NT2/D1 (cell line): ENCODE data around the gene GLRA1.
A peak's percentile ranks its signal among the peaks of the same experiment; 100 is the strongest.

Experiments
- DNase-seq: peaks from one replicate; pipeline ENCODE4 v3.0.0-alpha.2; 2011; ENCODE audit warnings: low read depth, low spot score
- H3K27me3 ChIP-seq: 2 replicates; pipeline ENCODE4 v1.6.0; 2011; ENCODE audit warnings: mild to moderate bottlenecking; ENCODE audit not compliant: insufficient read length, insufficient read depth
- H3K36me3 ChIP-seq: 2 replicates; pipeline ENCODE4 v1.6.1; 2011; ENCODE audit warnings: mild to moderate bottlenecking, low read length, mixed read lengths; ENCODE audit not compliant: insufficient read depth, insufficient read length
- H3K4me1 ChIP-seq: 2 replicates; pipeline ENCODE4 v1.5.1; 2011; ENCODE audit not compliant: insufficient read depth, insufficient read length
- H3K4me3 ChIP-seq: 2 replicates; pipeline ENCODE4 v1.5.1; 2011; ENCODE audit warnings: low read depth; ENCODE audit not compliant: insufficient read length
- H3K9ac ChIP-seq: 2 replicates; pipeline ENCODE4 v1.6.0; 2011; ENCODE audit warnings: low read depth; ENCODE audit not compliant: insufficient read length
- H3K9me3 ChIP-seq: 2 replicates; pipeline ENCODE4 v1.5.1; 2011; ENCODE audit warnings: mild to moderate bottlenecking, low read length; ENCODE audit not compliant: insufficient read depth
- SUZ12 ChIP-seq: IDR thresholded peaks from 2 replicates; pipeline ENCODE4 v1.6.1; 2011; ENCODE audit not compliant: insufficient read length, insufficient read depth; ENCODE audit errors: extremely low read depth
- YY1 ChIP-seq: IDR thresholded peaks from 2 replicates; pipeline ENCODE4 v1.6.1; 2011; ENCODE audit not compliant: insufficient read length, insufficient read depth
- ZNF274 ChIP-seq: IDR thresholded peaks from 2 replicates; pipeline ENCODE4 v1.6.1; 2011; ENCODE audit warnings: mild to moderate bottlenecking, low read depth, low read length

Gene GLRA1

DNA sequence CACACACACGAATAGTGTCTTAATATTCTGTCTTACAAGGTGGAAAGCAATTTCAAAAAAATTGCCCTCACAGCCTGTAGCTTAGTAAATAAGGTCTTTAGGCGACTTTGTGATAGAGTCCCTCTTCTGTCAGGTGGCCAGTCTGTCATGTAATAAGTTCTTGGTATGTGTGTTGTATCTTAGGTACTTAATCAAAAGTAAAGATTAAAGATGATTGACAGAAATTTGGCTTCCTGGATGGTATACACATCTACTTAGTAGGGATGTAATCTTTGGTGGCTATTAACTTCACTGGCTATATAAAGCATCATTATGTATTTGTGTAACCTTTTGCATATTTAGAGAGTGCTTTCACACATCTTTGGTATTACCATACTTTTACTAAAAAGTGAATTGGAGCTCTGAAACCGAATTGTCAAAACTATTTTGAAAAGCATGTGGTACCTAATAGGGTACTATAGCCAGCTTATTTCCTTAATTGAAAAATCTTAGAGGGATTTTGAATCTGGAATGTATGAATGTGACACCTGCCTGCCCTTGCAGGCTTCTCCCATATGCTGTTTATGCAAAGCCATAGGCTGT is 149.5 kb downstream of the GLRA1 start:
- DNase-seq: no peak
- H3K9me3 ChIP-seq: no peaks in the 10 kb centered on the region
- H3K4me3 ChIP-seq: peak overlapping the region; percentile 12
- H3K9ac ChIP-seq: no peak overlapping the region
- TF ChIP-seq SUZ12: no peak
- no peak for TF ChIP-seq YY1
- no peak for TF ChIP-seq ZNF274
- no peaks in the 10 kb centered on the region for H3K27me3 ChIP-seq
- H3K4me1 ChIP-seq: no peaks in the 10 kb centered on the region
- H3K36me3 ChIP-seq: peaks cover 47% of the 10 kb centered on the region

DNA sequence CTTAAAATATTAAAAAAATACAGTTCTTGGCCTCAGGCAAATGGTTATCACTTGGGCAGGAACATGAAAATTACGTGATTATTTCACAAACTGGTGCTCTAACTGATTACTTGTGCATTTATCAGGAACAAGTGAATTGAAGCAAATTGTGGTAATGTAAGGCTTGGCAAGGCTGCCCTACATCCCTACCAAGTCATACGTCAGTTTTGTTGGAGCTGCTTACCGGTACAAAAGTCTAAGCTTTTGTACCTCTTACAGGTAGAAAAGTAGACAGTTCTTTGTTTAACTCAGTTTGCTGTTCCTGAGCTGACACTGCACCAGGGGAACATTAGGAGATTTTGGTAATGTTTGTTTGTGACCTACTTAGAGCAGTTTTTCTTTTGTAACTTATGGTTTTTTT is 150.7 kb downstream of the GLRA1 start:
- H3K4me1 ChIP-seq: no peaks in the 10 kb centered on the region
- no peak for TF ChIP-seq SUZ12
- TF ChIP-seq ZNF274: no peak
- TF ChIP-seq YY1: no peak
- peaks cover 47% of the 10 kb centered on the region for H3K36me3 ChIP-seq
- no peaks in the 10 kb centered on the region for H3K9me3 ChIP-seq
- H3K4me3 ChIP-seq: peak overlapping the region; percentile 95
- no peaks in the 10 kb centered on the region for H3K27me3 ChIP-seq
- peak overlapping the region; percentile 56 for H3K9ac ChIP-seq
- no peak for DNase-seq

DNA sequence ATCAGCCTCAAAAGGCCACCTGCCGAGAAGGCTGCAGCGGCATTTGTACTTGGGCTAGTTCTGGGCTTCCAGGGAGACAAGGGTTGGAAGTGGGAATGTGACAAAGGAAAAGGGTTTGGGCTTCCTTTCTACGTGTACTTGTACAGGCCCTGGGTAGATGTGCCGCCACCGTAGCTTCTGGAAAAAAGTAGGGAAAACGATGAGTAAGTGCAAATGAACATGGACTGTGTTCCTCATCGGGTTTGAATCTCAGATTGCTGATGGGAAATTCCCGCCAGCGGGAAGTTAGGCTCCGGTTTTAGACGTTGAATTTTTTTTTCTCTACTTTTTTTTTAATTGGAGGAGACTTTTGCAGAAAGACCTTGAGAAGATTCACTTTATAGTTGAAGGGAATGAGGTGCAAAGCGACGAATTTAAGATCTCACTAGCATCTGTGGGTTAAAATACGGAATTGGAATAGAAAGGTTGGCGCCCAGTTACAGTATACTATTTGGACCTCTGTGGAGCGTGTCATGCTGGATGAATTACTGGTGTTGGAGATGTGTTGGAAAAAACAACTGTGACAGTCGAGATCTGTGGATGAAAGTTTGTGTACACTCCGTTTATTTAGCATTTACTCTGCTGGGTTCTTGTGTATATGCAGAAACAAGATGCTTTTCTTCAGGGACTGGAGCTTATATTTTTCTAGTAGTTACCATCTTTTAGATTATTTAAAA is 151.6 kb downstream of the GLRA1 start:
- Histone ChIP-seq H3K9ac (peak overlapping the region; percentile 92), H3K4me1 (no peaks in the 10 kb centered on the region), H3K36me3 (peaks cover 44% of the 10 kb centered on the region), H3K27me3 (no peaks in the 10 kb centered on the region), H3K4me3 (peak overlapping the region; percentile 95), H3K9me3 (no peaks in the 10 kb centered on the region)
- DNase-seq: no peak
- TF ChIP-seq SUZ12 (no peak), YY1 (no peak), ZNF274 (no peak)
